Measurements from ENCODE around the gene TTLL1. TPM values are rescaled to one million over a fixed set of nuclear protein-coding genes. Genes with fewer than 3 reads are reported as not detected.

TTLL1 gene
- total RNA-seq, 2 experiments from 2014 or later: 4.2 to 6.0 TPM

DNA sequence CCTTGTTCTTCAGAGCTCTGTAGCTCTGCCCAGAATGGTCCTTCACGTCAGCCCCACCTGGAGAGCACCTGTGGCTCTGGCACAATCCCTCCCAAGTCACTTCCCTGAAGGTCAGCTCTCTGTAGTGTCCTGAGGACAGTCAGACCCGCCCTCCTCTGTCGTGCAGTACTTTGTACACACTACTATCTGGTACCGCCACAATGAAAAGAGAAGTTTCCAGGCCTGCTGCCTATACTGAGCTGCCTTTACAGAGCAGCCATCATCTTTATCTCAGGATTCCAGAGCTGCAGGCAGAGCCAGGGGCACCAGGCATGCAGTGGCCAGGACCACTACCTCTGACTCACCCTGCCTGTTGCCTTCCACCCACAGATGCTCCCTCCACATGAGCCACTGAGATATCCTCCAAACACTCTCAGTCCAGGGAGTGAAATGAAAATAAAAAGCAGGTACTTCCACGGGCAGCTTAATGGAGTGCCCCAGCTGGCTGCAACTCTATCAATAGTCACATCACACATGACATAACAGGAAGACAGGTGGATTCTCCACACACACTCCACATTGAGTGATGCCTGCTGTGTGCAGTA is 81.6 kb downstream of the TTLL1 start:
- DNase-seq: peak; percentile 50
- H3K27me3 Mint-ChIP-seq: no peaks in the 10 kb centered on the region
- POLR2A ChIA-PET: no interaction called here
- peaks cover 45% of the 10 kb centered on the region for H3K4me1 Mint-ChIP-seq (ENCODE audit: low read depth)
- intact Hi-C loops (cut with micrococcal nuclease): no loop called here
- no peak overlapping the region for H3K27ac Mint-ChIP-seq
- CTCF ChIA-PET: interaction anchor here (1.6 kb wide), 1 partner anchor 17 kb away, joined by 3 read pairs; no protein-coding TSS in a partner anchor
- TF ChIP-seq, protein P1, sequence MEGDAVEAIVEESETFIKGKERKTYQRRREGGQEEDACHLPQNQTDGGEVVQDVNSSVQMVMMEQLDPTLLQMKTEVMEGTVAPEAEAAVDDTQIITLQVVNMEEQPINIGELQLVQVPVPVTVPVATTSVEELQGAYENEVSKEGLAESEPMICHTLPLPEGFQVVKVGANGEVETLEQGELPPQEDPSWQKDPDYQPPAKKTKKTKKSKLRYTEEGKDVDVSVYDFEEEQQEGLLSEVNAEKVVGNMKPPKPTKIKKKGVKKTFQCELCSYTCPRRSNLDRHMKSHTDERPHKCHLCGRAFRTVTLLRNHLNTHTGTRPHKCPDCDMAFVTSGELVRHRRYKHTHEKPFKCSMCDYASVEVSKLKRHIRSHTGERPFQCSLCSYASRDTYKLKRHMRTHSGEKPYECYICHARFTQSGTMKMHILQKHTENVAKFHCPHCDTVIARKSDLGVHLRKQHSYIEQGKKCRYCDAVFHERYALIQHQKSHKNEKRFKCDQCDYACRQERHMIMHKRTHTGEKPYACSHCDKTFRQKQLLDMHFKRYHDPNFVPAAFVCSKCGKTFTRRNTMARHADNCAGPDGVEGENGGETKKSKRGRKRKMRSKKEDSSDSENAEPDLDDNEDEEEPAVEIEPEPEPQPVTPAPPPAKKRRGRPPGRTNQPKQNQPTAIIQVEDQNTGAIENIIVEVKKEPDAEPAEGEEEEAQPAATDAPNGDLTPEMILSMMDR (IDR thresholded peaks at IDR 0.05): no peak
- no peak overlapping the region for H3K4me3 Mint-ChIP-seq
- peaks cover 3% of the 10 kb centered on the region for H3K36me3 Mint-ChIP-seq (ENCODE audit: low read depth)
- ATAC-seq: peak; percentile 76
- no peaks in the 10 kb centered on the region for H3K9me3 Mint-ChIP-seq

DNA sequence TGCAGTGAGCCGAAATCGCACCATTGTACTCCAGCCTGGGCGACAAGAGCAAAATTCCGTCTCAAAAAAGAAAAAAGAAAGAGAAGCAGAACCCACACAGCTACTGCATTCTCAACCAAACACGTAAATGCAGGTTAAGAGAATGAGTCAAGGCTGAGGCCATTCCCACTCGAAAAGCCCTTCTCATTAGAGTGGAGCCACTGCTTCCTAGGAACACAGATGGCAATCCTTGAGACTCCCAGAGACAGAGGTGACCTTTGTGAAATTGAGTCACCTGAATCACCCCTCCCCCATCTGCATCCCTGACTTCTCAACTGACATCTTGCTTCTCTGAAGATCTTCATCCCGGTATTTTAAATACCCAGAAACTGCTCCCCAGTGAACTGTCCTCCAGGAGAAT is 82.4 kb downstream of the TTLL1 start:
- H3K27me3 Mint-ChIP-seq: no peaks in the 10 kb centered on the region
- no peak for DNase-seq
- H3K27ac Mint-ChIP-seq: no peak overlapping the region
- TF ChIP-seq, protein P1 (IDR thresholded peaks at IDR 0.05): no peak
- ChIA-PET POLR2A (no interaction called here), CTCF (no interaction called here)
- peaks cover 54% of the 10 kb centered on the region for H3K4me1 Mint-ChIP-seq (ENCODE audit: low read depth)
- intact Hi-C loops (cut with micrococcal nuclease): no loop called here
- no peak for ATAC-seq
- peaks cover 3% of the 10 kb centered on the region for H3K36me3 Mint-ChIP-seq (ENCODE audit: low read depth)
- no peaks in the 10 kb centered on the region for H3K9me3 Mint-ChIP-seq
- H3K4me3 Mint-ChIP-seq: no peak overlapping the region

DNA sequence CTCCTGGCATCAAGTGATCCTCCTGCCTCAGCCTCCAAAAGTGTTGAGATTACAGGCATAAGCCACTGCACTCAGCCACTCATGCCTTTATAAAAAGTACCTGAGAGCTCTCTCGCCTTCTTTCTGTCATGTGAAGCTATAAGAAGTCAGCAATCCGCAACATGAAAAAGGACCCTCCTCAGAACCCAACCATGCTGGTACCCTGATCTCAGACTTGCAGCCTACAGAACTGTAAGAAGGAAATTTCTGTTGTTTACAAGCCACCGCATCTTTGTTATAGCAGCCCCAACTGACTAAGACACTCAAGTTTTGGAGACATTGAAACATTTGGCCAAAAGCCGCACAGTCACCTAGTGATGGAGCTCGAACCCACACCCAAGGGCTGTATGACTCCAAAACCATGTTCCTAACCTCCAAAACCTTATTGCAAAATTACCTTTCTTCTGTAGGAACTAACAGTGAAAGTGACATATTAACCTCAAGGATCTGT is 83.1 kb downstream of the TTLL1 start:
- DNase-seq: no peak
- H3K36me3 Mint-ChIP-seq (ENCODE audit: low read depth): peaks cover 3% of the 10 kb centered on the region
- ChIA-PET CTCF (no interaction called here), POLR2A (no interaction called here)
- peaks cover 61% of the 10 kb centered on the region for H3K4me1 Mint-ChIP-seq (ENCODE audit: low read depth)
- H3K4me3 Mint-ChIP-seq: no peak overlapping the region
- intact Hi-C loops (cut with micrococcal nuclease): no loop called here
- no peaks in the 10 kb centered on the region for H3K9me3 Mint-ChIP-seq
- no peaks in the 10 kb centered on the region for H3K27me3 Mint-ChIP-seq
- no peak for ATAC-seq
- TF ChIP-seq, protein P1 (IDR thresholded peaks at IDR 0.05): no peak
- H3K27ac Mint-ChIP-seq: no peak overlapping the region

DNA sequence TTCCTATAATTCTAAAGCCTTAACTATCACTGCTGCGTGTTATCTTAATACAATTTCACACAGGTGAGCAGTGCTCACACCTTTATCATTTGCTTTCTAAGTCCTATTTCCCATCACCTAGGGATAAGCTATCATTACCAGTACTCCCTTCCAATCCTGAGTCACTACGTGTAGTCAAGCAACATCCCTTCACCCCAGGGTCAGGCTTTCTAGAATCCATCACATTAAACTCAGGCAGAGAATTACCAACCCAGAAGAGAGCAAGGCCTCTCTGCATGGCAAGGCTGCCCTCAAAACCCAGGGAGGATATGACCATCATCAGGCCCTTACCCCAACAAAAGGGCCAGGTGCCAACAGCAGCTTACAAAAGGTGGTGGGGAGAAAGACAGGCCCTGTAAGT is 84.1 kb downstream of the TTLL1 start:
- peaks cover 70% of the 10 kb centered on the region for H3K4me1 Mint-ChIP-seq (ENCODE audit: low read depth)
- POLR2A ChIA-PET: interaction anchor here (1.0 to 1.9 kb wide), 2 partner anchors 10 to 35 kb away, joined by 3 to 10 read pairs; partner anchors contain the start of gene PACSIN2
- H3K4me3 Mint-ChIP-seq: no peak overlapping the region
- H3K27me3 Mint-ChIP-seq: no peaks in the 10 kb centered on the region
- ATAC-seq (no peak), DNase-seq (no peak)
- H3K27ac Mint-ChIP-seq: no peak overlapping the region
- no peaks in the 10 kb centered on the region for H3K9me3 Mint-ChIP-seq
- intact Hi-C loops (cut with micrococcal nuclease): no loop called here
- peaks cover 3% of the 10 kb centered on the region for H3K36me3 Mint-ChIP-seq (ENCODE audit: low read depth)
- CTCF ChIA-PET: no interaction called here
- TF ChIP-seq, protein P1 (IDR thresholded peaks at IDR 0.05): no peak

DNA sequence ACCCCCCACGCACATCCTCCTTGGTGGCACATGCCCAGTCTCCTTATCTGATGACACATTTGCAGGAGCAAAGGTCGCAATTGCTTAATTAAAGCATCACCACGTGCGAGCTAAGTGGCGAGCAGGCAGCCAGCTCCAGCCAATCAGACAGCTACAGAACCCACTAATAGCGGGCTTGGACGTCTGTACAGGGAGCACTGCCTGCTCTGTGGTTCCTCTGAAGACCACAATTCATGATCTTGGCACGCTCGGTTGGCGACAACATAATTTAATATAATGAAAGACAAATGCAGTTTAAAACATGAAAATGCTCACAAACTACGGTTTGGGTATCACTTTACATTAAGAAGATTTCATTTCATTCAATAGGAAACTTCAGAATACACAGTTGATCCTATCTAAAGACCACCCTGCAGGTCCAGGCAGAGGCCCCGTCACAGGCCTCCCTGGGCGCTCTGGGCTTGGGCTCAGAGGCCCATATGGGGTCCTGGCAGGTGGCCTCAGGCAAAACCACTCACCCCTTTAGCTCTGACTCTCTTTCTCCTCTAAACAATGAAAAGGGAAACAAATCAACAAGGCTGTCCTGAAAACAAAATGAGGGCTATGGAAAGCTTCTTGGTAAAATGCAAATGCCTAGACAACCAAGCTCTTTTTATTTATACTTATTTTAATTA is 84.7 kb downstream of the TTLL1 start:
- CTCF ChIA-PET: no interaction called here
- H3K36me3 Mint-ChIP-seq (ENCODE audit: low read depth): peaks cover 3% of the 10 kb centered on the region
- no peaks in the 10 kb centered on the region for H3K9me3 Mint-ChIP-seq
- no peak overlapping the region for H3K4me3 Mint-ChIP-seq
- peak; percentile 53 for DNase-seq
- H3K27ac Mint-ChIP-seq: peak overlapping the region; percentile 60
- no peaks in the 10 kb centered on the region for H3K27me3 Mint-ChIP-seq
- H3K4me1 Mint-ChIP-seq (ENCODE audit: low read depth): peaks cover 77% of the 10 kb centered on the region
- TF ChIP-seq, protein P1 (IDR thresholded peaks at IDR 0.05): no peak
- POLR2A ChIA-PET: interaction anchor here (1.0 to 1.9 kb wide), 2 partner anchors 10 to 34 kb away, joined by 3 to 10 read pairs; partner anchors contain the start of gene PACSIN2
- ATAC-seq: peak; percentile 23
- intact Hi-C loops (cut with micrococcal nuclease): no loop called here
